Measurements from ENCODE around the gene KLHL2.
"Not testable (repeated sequence)": the region's sequence is repeated elsewhere in the genome, so short reads cannot be mapped to it uniquely, and the experiment has no call there.

The KLHL2 gene

DNA sequence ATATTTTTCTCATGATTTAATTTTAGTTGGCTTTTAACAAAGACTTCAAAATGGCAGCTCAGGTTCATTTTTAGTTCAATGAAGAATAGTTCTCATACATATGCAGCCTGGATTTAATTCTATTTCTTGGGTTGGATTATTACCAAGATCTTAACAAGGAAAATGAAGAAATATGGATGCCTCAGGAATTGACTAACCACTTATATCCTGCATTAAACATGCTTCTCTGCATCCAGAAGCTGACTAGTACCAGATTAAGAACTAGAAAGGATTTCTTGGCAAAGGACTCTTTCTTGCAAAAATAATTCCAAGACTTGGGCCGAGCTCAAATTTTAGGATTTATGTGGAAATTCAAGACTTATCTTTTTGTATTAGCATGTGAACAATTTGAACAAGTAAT is 5.6 kb upstream of the KLHL2 start:
- in situ Hi-C loops (cut with MboI; ENCODE audit: low sequenced_read_pairs): no loop called here

DNA sequence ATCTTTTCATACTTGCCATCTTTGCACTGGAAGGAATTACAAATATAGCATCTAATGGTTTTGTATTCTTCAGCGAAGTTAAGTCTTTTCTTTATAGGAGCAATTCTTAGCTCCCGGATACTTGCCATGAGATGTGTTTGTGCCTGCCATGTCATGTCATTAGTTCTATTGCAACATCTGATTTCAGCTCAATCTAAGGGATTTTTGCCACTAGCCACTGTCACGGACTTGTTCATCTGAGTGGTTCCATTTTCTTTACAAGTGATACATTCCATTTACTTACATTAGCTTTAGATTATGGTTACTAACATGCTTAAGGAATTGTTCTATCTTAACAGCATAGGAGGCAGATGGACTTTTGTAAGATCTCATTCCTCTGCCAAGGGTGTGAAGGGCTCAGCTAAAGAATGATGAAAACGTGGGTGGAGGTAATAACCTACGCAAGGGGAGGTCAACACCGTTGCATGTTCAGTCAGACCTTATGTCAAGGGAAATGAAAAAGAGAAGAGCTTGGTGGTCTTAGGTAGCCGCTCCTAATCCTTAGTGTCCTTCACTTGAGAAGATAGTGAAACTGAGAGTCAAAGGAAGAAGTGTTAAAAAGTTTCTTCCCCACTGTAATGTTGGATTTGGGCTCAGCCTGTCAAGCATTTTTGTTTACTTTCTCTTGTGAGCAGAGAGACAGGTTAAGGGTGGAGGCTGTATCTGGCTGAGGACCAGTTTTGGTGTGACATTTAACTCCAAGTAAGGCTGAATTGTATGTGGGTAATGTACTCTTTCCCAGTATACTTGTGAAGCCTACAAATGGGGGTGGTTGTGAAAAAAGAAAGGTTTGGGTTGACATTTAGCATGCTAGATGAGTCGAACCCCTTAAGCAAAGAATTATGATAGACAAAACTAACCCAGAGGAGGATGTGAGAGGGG is 3.6 kb upstream of the KLHL2 start:
- in situ Hi-C loops (cut with MboI; ENCODE audit: low sequenced_read_pairs): no loop called here

DNA sequence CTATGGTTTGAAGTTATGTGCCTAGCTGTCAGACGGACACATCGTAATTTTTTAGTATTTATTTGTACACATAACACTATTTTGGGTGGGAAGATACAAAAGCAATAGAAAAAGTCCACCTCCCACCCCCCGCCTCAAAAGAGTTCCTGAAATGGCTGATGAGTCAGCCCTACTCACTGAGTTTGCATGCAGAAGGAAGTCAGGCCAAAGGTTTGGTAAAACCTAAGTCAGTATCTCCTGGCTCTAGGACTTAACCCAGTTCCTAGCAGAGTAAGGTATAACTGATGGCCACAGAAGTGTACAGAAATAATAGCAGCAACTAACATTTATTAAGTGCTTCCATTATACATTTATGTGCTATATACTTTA is 2.9 kb upstream of the KLHL2 start:
- in situ Hi-C loops (cut with MboI; ENCODE audit: low sequenced_read_pairs): no loop called here

DNA sequence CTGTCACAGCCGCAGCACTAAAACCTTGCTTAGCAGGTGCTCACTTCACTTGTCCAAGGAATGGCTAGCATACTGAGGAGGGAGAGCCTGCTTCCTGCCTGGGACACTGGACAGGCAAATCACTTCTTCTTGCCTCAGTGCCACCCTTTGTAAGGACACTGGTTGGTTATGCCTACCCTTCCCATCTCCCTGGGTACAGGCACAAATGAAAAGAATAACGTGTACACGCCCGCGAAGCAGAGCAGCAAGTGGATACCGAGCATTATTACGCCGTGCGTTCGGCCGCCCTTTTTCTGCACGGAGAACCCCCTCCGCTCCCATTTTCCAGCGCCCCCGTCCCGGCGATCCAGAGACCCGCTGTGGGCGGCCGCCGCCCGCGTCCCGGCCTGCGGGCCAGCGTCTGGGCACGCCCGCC is 338 bp upstream of the KLHL2 start:
- in situ Hi-C loops (cut with MboI; ENCODE audit: low sequenced_read_pairs): no loop called here

DNA sequence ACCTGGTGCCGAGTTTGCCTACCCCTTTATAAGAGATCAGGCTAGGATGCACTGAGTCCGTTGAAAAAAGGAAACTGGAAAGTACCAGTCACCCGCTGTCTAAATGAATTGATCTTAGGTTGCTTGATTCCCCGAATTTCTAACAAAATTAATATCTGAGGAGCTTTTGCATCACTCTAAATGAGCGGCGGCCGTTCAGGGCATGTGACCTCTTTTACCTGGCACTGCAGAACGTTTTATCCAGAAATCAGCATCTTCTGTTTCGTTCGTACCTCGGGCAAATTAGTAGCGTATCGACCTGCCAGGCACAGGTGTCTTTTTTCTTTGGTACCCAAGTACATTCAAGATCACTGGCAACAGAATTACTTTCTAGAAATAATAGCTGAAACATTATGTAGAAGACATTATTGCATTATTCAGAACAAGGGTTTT is 876 bp downstream of the KLHL2 start:
- in situ Hi-C loops (cut with MboI; ENCODE audit: low sequenced_read_pairs): no loop called here

DNA sequence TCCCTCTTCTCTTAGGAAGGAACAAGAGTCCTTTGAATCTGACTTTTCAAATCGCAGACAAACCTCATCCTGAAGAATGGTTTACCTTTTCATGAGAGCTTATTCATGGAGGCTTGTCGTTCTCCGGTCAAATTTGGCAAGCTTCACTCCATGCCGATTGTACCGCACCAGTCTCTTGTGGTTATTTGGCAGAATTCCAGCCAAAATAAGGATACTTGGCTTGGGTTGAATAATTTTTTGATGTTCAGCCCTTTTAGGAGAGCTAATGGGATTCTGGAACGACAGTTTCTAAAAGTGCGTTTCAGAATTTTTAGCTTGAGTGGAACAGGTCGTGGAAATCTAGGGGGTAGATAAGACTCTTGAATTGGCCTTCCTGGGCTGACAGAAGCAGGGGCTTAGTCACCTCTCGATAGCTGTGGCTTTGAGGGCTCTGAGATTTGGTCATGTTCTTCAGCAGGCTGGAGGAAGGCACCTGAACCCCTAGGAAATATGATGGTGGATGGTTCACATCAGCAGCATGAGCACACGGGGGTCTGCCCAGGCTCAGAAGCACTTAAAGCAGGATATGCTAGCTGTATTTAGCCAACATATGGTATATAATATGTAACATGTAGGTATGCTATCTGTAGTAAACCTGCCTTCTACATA is 1.5 kb downstream of the KLHL2 start:
- in situ Hi-C loops (cut with MboI; ENCODE audit: low sequenced_read_pairs): no loop called here

DNA sequence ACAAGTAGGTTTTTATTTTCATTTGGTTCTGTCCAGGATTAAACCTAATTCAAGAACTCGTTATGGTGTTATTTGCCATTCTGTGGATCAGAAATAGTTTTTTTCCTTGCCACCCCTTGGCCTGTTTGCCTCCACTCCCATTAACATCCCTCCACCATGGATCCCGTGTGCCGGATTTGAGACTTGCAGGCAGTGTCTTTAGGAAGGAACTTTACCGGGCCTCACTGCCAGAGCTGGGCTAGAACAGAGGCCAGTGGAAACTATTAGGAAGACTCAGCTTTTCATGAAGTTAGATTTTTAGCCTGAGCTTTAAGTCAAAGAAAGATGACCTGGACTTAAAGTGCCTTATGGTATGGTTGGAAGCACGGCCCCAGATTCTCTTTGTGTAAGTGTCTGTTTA is 2.4 kb downstream of the KLHL2 start:
- in situ Hi-C loops (cut with MboI; ENCODE audit: low sequenced_read_pairs): no loop called here

DNA sequence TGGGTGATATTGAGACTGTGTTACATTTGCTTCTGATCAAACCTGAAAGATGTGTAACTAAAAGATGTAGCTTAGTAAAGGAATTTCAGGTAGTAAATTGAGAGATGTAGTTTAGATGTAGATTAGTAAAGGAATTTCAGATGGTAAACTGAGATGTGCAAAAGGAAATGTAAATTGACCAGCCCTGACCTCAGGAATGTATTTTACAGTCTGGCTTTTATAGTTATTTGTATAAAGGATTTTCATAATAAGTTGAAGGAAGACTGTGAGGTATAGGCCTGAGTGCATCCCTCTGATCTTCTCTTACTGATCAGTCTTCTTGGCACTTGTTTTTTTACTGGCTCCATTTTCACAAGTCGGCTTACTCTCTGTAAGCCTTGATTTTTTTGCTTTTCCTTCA is 3.2 kb downstream of the KLHL2 start:
- in situ Hi-C loops (cut with MboI; ENCODE audit: low sequenced_read_pairs): no loop called here

DNA sequence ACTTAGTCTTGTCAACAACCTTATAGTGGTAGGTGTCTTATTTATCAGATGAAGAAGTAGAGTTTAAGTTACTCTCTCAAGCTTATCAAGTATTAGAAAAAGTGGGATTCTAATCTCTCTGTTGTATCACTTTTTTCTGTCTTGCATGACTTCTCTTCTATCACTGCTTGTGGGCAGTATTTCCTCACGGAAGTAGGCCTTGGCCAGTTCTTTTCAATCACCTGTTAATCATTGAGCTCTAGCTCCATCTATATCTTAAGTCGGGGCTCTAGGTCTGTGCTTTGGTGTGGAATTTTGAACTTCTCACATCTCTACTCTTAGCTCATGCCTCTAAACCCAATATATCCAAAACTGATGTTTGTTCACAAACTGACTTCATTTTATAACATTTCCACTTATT is 5.3 kb downstream of the KLHL2 start:
- in situ Hi-C loops (cut with MboI; ENCODE audit: low sequenced_read_pairs): not testable (repeated sequence)

DNA sequence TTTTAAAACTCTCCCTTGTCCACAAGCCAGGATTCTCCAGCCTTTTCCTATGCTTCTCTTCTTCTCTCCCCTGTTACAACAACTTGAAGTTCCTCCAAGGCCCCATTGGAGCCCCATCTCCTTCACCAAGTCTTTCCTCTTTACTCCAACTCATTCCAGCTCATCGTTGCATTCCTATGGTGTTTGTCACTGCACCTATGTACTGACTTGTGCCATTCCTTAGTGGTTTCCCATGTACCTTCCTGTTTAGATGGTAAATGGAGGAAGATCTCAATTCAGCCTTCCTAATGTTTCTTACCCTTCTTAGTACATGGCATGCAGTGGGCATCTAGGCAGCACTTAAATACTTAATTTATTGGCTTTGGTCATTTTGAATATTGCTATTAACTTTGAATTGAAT is 6.0 kb downstream of the KLHL2 start:
- in situ Hi-C loops (cut with MboI; ENCODE audit: low sequenced_read_pairs): not testable (repeated sequence)

DNA sequence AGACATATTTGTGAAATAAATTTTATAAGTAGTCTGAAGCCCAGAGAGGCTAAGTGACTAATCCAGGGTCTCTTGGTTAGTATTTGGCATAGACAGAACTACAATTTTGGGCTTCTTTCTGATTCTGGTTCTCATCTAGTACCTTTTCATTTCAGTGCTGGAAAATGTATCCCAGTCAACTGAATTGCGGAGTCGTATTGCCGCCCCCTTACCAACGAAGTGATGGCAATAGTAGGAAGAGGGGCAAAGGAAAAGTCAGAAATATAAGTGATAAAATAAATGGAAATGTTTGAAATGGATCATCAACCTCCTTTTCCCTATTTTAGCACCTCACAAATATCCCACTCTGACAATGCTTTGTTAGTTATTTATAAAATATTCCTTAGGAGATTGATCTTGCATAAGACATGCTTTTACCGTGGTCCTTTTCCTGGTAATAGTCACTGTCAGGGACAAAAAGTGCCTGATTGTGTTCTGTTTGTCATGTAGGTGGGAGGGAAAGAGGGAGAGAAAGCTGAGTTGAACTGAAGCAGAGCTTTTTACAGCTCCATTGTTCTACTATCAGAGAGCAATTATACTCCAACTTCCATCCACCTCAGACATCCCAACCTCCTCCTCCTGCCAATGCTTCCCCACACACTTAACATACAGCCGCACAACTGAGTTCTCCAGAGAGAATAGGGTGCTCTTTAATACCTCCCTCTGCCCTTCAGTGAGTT is 6.8 kb downstream of the KLHL2 start:
- in situ Hi-C loops (cut with MboI; ENCODE audit: low sequenced_read_pairs): not testable (repeated sequence)

DNA sequence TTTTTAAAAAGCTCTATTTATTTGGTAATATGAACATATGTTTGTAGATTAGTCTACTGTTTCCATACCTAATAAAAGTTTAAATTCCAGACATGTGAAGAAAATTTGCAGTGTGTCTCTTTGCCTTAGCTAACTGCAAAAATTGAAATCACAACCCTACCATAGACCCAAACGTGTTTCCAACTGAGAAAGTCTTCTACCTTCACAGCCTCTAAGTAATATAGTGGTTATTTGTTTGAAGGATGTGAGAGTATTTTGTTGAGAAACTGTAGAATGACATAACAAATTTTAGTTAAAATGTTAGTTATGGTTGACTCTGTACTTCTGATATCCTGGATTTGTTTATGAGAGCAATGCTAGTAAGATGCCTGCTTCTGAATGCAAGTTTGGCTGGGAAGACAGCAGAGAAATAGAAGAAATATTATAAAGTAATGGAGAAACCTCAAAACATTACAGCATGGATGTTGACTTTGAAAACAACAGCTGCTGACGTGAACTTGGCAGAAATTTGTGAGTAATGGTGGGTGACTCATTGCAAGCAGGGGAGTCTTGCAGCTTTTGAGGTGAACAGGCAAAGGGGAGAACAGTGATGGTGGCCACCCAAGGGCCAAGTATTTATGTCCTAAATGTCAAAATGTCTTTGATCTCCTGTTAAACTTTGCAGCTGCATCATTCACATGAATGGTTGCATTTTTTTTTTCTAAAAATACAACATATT is 7.8 kb downstream of the KLHL2 start:
- in situ Hi-C loops (cut with MboI; ENCODE audit: low sequenced_read_pairs): not testable (repeated sequence)

DNA sequence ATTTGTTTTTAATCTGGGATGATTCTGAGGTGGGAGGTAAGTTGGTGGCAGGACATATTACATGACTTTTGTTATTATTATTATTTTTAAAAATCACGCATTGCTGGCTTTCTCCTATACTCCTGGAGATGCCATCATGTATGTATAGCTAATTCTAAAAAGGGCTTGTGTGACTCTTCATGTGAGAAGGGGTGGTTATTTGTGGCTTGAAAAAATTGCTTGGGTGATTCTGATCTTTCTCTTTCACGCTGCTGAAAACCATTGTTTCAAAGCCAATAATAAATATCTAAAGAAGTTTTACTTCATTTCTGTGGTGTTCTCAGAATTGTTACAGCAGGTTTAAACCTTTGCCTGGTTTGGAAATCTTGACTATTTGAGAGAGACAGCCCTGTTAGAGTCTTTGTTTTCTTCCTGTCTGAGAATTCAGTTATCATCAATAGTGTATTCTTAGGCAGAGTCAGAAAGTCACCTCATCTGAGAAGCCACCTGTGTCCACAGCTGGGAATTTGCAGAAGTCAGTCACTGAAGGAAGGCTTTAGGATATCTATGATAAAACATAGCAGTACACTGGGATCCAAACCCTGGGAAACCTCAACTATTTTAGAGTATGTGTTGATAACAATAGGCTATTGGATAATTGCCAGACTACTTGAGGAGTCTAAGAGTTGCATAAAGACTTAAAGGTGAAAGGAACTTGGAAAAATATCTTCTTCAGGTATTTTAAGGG is 8.6 kb downstream of the KLHL2 start:
- in situ Hi-C loops (cut with MboI; ENCODE audit: low sequenced_read_pairs): not testable (repeated sequence)

DNA sequence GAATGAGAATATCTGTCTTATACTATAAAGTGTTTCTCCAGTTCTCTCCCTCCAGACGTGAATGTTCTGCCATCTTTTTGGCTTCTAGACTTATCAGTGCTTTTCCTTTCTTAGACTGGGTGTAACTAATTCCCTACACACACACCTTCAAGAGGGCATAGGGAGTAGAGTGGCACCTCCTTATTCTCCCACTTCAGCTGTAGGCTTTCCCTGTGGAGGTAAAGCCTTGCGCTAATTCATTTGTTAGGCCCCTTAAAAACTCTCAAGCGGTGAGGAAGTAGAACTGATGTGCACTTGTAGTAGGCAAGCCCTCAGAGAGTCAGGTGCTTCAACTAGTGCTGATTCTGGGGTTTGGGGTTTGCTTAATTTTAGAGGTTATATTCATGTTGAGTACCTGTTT is 10.0 kb downstream of the KLHL2 start:
- in situ Hi-C loops (cut with MboI; ENCODE audit: low sequenced_read_pairs): no loop called here

DNA sequence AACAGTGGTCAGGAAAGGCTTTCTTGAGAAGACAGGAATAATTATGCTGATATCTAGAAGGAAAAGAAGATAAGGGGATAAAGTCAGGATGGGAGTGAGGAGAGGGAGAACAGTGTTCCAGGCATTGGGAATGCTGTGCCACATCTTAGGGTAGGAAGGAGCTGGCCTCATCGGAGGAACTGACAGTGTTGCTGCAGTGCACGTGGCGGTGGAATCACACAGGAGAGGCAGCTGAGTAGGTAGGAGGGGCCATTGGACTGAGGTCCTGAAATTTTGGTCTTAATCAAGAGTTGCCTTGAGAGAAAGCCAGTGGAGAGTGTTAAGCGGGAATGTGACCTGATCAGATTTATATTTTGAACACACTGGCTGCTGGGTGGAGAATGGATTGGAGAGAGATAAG is 13.9 kb downstream of the KLHL2 start:
- in situ Hi-C loops (cut with MboI; ENCODE audit: low sequenced_read_pairs): not testable (repeated sequence)

DNA sequence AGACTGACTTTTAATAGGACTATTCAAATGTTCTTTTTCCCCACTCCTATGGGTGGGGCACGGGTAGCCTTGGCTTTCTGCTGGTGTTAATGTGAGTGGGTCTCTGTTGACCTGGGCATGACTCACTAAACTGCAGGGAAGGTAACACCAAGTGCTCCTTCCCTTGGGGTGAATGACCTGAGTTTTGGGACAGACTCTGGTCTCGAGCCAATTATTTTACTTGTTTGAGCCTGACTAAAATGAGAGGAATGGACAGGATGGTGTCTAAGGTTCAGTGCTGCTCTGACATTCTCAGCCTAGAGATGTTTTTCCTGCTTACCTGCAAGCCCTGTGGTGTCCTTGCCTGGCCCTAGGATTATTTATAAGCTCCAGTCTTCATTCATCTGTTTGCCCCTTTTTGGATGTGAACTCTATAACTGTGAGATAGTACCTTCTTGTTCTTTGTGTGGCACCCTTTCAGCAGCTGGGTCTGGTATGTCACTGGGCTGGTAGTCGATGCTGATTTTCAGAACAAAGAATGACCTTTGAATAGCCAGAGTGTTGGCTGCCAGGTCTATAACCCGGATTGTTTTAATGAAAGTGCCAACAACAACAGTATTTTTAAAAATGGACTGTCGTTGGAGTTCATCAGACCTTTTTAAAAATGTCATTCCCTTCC is 14.8 kb downstream of the KLHL2 start:
- in situ Hi-C loops (cut with MboI; ENCODE audit: low sequenced_read_pairs): not testable (repeated sequence)

DNA sequence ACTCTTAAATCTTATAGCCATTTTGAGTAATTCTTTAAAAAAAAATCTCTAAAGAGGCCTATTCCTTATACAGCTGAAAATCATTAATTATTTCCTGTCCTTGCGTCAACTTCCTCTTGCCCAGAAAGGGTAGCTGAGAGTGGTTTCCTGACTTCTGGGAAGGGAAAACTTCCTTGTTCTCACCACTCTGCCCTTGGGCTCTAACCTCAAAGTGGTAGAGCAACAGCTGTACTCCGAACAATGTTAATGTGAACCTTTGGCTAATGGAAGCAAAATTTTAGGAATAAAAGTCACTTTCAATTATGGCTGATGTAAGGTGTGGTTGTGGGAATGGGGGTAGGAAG is 15.3 kb downstream of the KLHL2 start:
- in situ Hi-C loops (cut with MboI; ENCODE audit: low sequenced_read_pairs): no loop called here

DNA sequence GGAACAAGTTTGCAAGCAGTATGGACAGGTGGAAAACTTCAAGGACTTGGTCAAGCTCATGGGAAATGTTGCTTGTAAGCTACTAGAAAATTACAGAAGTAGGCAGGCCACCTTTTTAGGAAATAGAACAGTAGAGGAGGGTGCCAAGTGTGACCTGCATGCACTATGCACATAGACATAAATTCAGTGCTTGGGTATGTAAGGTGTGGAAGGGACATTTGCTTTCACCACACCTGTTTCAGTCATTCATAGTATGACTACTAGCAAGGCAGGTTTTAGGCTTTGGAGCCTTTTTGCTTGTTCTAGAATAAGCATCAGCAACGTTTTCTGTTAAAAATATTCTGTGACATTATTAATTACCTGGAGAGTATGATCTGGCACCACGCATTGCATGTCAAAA is 20.0 kb downstream of the KLHL2 start:
- in situ Hi-C loops (cut with MboI; ENCODE audit: low sequenced_read_pairs): not testable (repeated sequence)

DNA sequence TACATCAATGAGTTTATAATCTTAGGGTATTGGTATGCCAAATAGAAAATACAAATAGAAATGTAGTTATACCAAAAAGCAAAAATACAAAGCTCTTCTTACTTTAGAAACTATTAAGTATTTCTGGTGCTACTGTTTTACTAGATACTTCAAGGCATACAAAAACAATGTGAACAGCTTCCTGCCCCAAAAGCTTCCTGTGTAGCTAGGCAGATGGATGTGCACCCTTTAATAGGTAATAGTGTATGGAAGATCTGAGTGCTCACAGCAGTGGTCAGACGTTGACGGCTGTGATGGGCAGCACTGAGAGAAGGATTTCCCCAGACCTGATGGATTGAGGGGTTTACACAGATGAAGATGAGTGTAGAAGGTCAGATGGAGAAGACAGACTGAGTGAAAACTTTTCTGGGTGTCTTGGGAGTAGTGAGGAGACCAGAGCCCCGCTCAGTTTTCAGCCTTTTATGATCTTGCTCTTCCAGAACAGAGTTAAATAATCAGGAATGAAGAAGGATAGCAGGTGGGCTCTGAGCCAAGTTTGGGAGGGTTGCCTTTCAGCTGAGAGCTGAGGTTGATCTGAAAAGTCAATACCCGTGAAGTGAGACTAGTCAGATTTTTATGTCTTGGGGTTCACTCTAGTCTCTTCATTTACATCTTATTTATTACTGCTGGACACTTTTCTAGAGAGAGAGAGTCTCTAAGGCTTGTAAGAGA is 22.3 kb downstream of the KLHL2 start:
- in situ Hi-C loops (cut with MboI; ENCODE audit: low sequenced_read_pairs): not testable (repeated sequence)
